OCI-LY7 (cell line): ENCODE results near the gene DGKH.

Experiments used
- CTCF ChIP-seq: fragments of 200-600 bp; sonication (generic); conservative IDR thresholded peaks from 2 replicates; pipeline ENCODE4 v1.5.1; 2014; ENCODE audit warnings: mild to moderate bottlenecking, antibody characterized with exemption, low read length, moderate library complexity, mixed read lengths
- EZH2phosphoT487 ChIP-seq: fragments of 200-600 bp; sonication (generic); IDR thresholded peaks from 2 replicates; pipeline ENCODE4 v1.6.1; 2018; ENCODE audit warnings: low read depth, borderline replicate concordance, mild to moderate bottlenecking, mixed run types, antibody characterized with exemption, low read length, moderate library complexity, mixed read lengths

GRCh38 chr13:42216422-42216735, 167.9 kb downstream of the DGKH start:
- TF ChIP-seq CTCF (peak; percentile 24; the same call in 1 of the 2 replicates), EZH2phosphoT487 (no peak)
